Motor neuron (in vitro differentiated cells): Measurements from ENCODE around the gene ALS2CL. TPM values are rescaled to one million over a fixed set of nuclear protein-coding genes. Genes with fewer than 3 reads are reported as not detected.

ENCODE experiments used
- ATAC-seq, 8 experiments: fragments of 200-7000 bp; cut with Tn5 transposase; replicated peaks in 6 of 8; 2 replicates each; pipeline ENCODE4 v1.8.0; 2021; ENCODE audit warnings: mild to moderate bottlenecking in 8 of 8, moderate library complexity in 8 of 8
- H3K27ac ChIP-seq, 2 donors: fragments of 250-450 bp; sonication (Bioruptor Pico); 2 replicates each; pipeline ENCODE4 v1.9.0; 2021; ENCODE audit warnings: antibody characterized with exemption in 2 of 2, mild to moderate bottlenecking in 2 of 2, moderate library complexity in 1 of 2
- H3K4me1 ChIP-seq, 2 donors: fragments of 250-450 bp; sonication (Bioruptor Pico); replicated peaks in 1 of 2; 2 replicates each; pipeline ENCODE4 v1.6.1; 2021; ENCODE audit warnings: antibody characterized with exemption in 2 of 2, mild to moderate bottlenecking in 2 of 2, moderate library complexity in 1 of 2
- H3K4me3 ChIP-seq, 5 donors: fragments of 250-450 bp; sonication (Bioruptor Pico); 2 replicates each; pipeline ENCODE4 v1.9.0; 2021; ENCODE audit warnings: antibody characterized with exemption in 5 of 5, mild to moderate bottlenecking in 5 of 5, moderate library complexity in 4 of 5
- WGBS, 10 experiments: fragments of 450-650 bp; shearing (Covaris generic); methylation state at CpG; one replicate each; pipeline ENCODE4 v1.0.0; 2022; 5-methylcytosine and 5-hydroxymethylcytosine counted together
- in situ Hi-C, 9 experiments: fragments of 400-800 bp; cut with MboI; loops; one replicate each; pipeline ENCODE4 v1.15.0; 2021; ENCODE audit warnings: low sequenced_read_pairs in 9 of 9, low pct_unique_long_range_greater_than_20kb in 2 of 9; ENCODE audit not compliant: unreplicated experiment in 9 of 9
- total RNA-seq, 8 experiments: library from RNA; unstranded; fragments of 300-600 nt; gene quantifications; 2 replicates each; pipeline versions ENCODE4 v1.2.3 to v1.2.4, GENCODE V29; 2022

ALS2CL gene
- total RNA-seq, 8 experiments from 2014 or later, result 0.49 to 3.3 (median 1.5) TPM

- no peak for ATAC-seq
- no peak overlapping the region for H3K4me3 ChIP-seq
- 100% methylated on average over 1 to 2 of the region's 9 CpGs; no CpG with 5 or more reads in 8 of the 10 experiments for WGBS, 10 experiments
- no peak overlapping the region for H3K27ac ChIP-seq
- in situ Hi-C loops, result no loop called here
- H3K4me1 ChIP-seq, result peaks cover 7 to 9% of the 10 kb centered on the region in 2 donors
Measured at GRCh38 chr3:46680298-46680826, 13.1 kb downstream of the ALS2CL start.

- 70 to 100% (median 87%) methylated on average over 1 to 3 of the region's 5 CpGs; no CpG with 5 or more reads in 3 of the 10 experiments for WGBS, 10 experiments
- ATAC-seq, result no peak
- Histone ChIP-seq H3K4me1 (peaks cover 7 to 10% of the 10 kb centered on the region in 2 donors), H3K4me3 (no peak overlapping the region), H3K27ac (no peak overlapping the region)
- in situ Hi-C loops, result no loop called here
Measured at GRCh38 chr3:46679681-46680080, 13.8 kb downstream of the ALS2CL start.

- no peak overlapping the region for H3K27ac ChIP-seq
- no peak for ATAC-seq
- no peak overlapping the region for H3K4me3 ChIP-seq
- in situ Hi-C loops, result no loop called here
- H3K4me1 ChIP-seq, result peaks cover 7 to 10% of the 10 kb centered on the region in 2 donors
- WGBS, 10 experiments, result 78 to 100% (median 79%) methylated on average over 1 to 4 of the region's 6 CpGs; no CpG with 5 or more reads in 6 of the 10 experiments
Measured at GRCh38 chr3:46678280-46678679, 15.2 kb downstream of the ALS2CL start.

GRCh38 chr3:46677411-46677726, 16.1 kb downstream of the ALS2CL start:
- peaks cover 7 to 10% of the 10 kb centered on the region in 2 donors for H3K4me1 ChIP-seq
- H3K27ac ChIP-seq, result no peak overlapping the region
- WGBS, 10 experiments, result 0 to 100% (median 81%) methylated on average over 1 to 3 of the region's 6 CpGs; no CpG with 5 or more reads in 2 of the 10 experiments
- no peak overlapping the region for H3K4me3 ChIP-seq
- in situ Hi-C loops, result no loop called here
- peak; percentile 52 to 97 (median 87) for ATAC-seq

GRCh38 chr3:46676601-46677410, 16.7 kb downstream of the ALS2CL start:
- WGBS, 10 experiments, result 73 to 100% (median 100%) methylated on average over 1 to 3 of the region's 16 CpGs; no CpG with 5 or more reads in 7 of the 10 experiments
- H3K4me1 ChIP-seq, result peaks cover 7 to 10% of the 10 kb centered on the region in 2 donors
- in situ Hi-C loops, result no loop called here
- no peak overlapping the region for H3K4me3 ChIP-seq
- peak in 7 of 8 experiments; percentile 6 to 54 (median 31) for ATAC-seq
- H3K27ac ChIP-seq, result no peak overlapping the region

GRCh38 chr3:46675843-46676567, 17.5 kb downstream of the ALS2CL start:
- Histone ChIP-seq H3K4me1 (peaks cover 7 to 10% of the 10 kb centered on the region in 2 donors), H3K27ac (no peak overlapping the region), H3K4me3 (no peak overlapping the region)
- peak in 2 of 8 experiments; percentile 11 to 25 for ATAC-seq
- in situ Hi-C loops, result no loop called here
- WGBS, 10 experiments, result 17 to 100% (median 80%) methylated on average over 1 to 3 of the region's 9 CpGs; no CpG with 5 or more reads in 5 of the 10 experiments

GRCh38 chr3:46675426-46675825, 18.1 kb downstream of the ALS2CL start:
- in situ Hi-C loops, result no loop called here
- 67 to 100% (median 90%) methylated on average over 1 to 3 of the region's 6 CpGs; no CpG with 5 or more reads in 5 of the 10 experiments for WGBS, 10 experiments
- no peak overlapping the region for H3K27ac ChIP-seq
- H3K4me3 ChIP-seq, result no peak overlapping the region
- H3K4me1 ChIP-seq, result peaks cover 7 to 10% of the 10 kb centered on the region in 2 donors
- no peak for ATAC-seq

GRCh38 chr3:46674031-46674845, 19.2 kb downstream of the ALS2CL start:
- 53 to 100% (median 89%) methylated on average over 1 to 9 of the region's 12 CpGs; no CpG with 5 or more reads in 1 of the 10 experiments for WGBS, 10 experiments
- ATAC-seq, result no peak
- in situ Hi-C loops, result no loop called here
- Histone ChIP-seq H3K4me3 (no peak overlapping the region), H3K27ac (no peak overlapping the region), H3K4me1 (peaks cover 7 to 10% of the 10 kb centered on the region in 2 donors)

GRCh38 chr3:46673151-46674030, 20.1 kb downstream of the ALS2CL start:
- Histone ChIP-seq H3K27ac (no peak overlapping the region), H3K4me3 (no peak overlapping the region), H3K4me1 (peaks cover 7 to 13% of the 10 kb centered on the region in 2 donors)
- ATAC-seq, result no peak
- in situ Hi-C loops, result no loop called here
- 17 to 80% (median 50%) methylated on average over 1 to 4 of the region's 10 CpGs; no CpG with 5 or more reads in 3 of the 10 experiments for WGBS, 10 experiments

GRCh38 chr3:46672349-46672695, 21.2 kb downstream of the ALS2CL start:
- Histone ChIP-seq H3K27ac (no peak overlapping the region), H3K4me1 (peaks cover 6 to 16% of the 10 kb centered on the region in 2 donors), H3K4me3 (no peak overlapping the region)
- in situ Hi-C loops, result no loop called here
- WGBS, 10 experiments, result 73% methylated on average over 4 of the region's 6 CpGs; no CpG with 5 or more reads in 9 of the 10 experiments
- no peak for ATAC-seq

GRCh38 chr3:46671541-46672348, 21.7 kb downstream of the ALS2CL start:
- H3K4me3 ChIP-seq, result no peak overlapping the region
- 48 to 93% (median 83%) methylated on average over 2 to 8 of the region's 25 CpGs; no CpG with 5 or more reads in 6 of the 10 experiments for WGBS, 10 experiments
- no peak for ATAC-seq
- peaks cover 0 to 11% of the 10 kb centered on the region in 2 donors for H3K4me1 ChIP-seq
- H3K27ac ChIP-seq, result no peak overlapping the region
- in situ Hi-C loops, result no loop called here
